ENCODE measurements around the gene LAIR1. TPM values are rescaled to one million over a fixed set of nuclear protein-coding genes. Genes with fewer than 3 reads are reported as not detected.
"Not testable (repeated sequence)": the region's sequence is repeated elsewhere in the genome, so short reads cannot be mapped to it uniquely, and the experiment has no call there.

LAIR1 gene
- total RNA-seq, 1 donor from 2014 or later: not detected

DNA sequence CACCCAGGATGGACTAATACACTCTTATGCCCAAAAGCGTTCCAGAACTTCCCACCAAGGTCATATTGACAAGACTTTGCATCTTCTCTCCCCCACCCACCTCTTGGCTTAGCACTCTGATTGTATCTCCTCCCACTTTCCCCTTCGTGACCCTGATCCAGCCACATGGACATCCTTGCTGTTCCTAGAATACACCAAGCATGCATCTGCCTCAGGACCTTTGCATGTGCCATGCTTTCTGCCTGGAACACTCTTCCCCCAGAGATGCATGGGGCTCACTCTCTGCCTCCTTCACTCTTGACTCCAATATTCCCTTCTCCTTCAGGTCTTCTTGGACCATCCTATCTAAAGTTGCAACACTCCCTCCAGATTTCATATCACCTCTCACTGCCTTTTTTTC is 16.2 kb upstream of the LAIR1 start:
- TF ChIP-seq, protein P1, sequence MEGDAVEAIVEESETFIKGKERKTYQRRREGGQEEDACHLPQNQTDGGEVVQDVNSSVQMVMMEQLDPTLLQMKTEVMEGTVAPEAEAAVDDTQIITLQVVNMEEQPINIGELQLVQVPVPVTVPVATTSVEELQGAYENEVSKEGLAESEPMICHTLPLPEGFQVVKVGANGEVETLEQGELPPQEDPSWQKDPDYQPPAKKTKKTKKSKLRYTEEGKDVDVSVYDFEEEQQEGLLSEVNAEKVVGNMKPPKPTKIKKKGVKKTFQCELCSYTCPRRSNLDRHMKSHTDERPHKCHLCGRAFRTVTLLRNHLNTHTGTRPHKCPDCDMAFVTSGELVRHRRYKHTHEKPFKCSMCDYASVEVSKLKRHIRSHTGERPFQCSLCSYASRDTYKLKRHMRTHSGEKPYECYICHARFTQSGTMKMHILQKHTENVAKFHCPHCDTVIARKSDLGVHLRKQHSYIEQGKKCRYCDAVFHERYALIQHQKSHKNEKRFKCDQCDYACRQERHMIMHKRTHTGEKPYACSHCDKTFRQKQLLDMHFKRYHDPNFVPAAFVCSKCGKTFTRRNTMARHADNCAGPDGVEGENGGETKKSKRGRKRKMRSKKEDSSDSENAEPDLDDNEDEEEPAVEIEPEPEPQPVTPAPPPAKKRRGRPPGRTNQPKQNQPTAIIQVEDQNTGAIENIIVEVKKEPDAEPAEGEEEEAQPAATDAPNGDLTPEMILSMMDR (IDR thresholded peaks at IDR 0.05): no peak
- Mint-ChIP-seq H3K9me3 (ENCODE audit: unreplicated experiment) (peaks cover 12% of the 10 kb centered on the region), H3K36me3 (ENCODE audit: unreplicated experiment) (no peaks in the 10 kb centered on the region), H3K27ac (ENCODE audit: unreplicated experiment) (no peak overlapping the region), H3K4me3 (ENCODE audit: unreplicated experiment) (no peak overlapping the region), H3K27me3 (ENCODE audit: unreplicated experiment) (no peaks in the 10 kb centered on the region), H3K4me1 (ENCODE audit: unreplicated experiment) (no peaks in the 10 kb centered on the region)
- DNase-seq (ENCODE audit: extremely low spot score, unreplicated experiment): no peak

DNA sequence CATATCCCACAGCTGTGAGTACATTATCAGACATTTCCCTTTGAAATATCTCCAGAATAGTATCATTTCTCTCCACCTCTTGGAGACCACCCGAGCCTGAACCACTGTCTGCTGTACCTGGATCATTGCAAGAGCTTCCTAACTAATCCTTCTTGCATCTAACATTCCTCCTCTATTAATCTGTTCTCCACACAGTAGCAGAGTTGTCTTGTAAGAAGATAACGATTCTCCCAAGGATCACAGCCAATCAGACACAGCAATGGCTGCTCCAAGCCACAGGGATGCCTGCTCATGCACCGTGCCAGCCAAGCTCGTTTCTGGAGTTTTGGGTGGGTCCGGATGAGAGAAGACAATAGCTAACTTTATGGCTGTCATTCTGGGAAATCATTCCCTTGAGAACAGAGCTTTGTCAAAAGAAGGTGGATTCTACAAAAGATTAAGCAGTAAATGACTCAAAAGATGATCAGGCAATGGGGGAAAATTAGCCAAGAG is 14.5 kb upstream of the LAIR1 start:
- Mint-ChIP-seq H3K4me1 (ENCODE audit: unreplicated experiment) (no peaks in the 10 kb centered on the region), H3K9me3 (ENCODE audit: unreplicated experiment) (peaks cover 12% of the 10 kb centered on the region), H3K4me3 (ENCODE audit: unreplicated experiment) (no peak overlapping the region), H3K36me3 (ENCODE audit: unreplicated experiment) (no peaks in the 10 kb centered on the region), H3K27me3 (ENCODE audit: unreplicated experiment) (no peaks in the 10 kb centered on the region), H3K27ac (ENCODE audit: unreplicated experiment) (no peak overlapping the region)
- DNase-seq (ENCODE audit: extremely low spot score, unreplicated experiment): no peak
- TF ChIP-seq, protein P1 (IDR thresholded peaks at IDR 0.05): no peak

DNA sequence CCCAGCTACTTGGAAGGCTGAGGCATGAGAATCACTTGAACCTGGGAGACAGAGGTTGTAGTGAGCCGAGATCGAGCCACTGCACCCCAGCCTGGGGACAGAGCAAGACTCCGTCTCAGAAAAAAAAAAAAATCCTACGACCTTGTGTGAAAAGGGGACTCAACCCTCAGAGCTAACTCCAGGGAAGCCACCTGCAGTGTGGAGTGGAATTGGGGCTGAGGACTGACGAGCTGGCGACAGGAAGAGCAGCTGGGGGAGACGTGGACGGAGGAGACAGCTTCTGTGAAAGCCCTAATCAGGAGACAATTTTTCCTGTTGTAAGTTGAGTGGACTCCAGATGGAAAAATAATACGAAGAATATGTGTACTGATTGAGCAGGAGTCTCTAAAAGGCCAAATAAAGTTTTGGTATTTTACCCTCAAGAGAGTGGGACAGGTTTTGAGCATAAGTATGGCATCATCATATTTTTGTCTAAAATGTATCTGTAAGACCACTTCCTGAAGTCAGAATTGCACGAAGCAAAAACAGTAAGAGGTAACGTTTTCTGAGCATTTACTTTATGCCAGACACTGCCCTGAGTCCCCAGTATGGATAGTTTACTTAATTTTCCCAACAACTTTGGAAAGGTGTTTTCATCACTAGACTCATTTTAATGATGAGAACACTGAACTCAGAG is 12.0 kb upstream of the LAIR1 start:
- no peak for DNase-seq (ENCODE audit: extremely low spot score, unreplicated experiment)
- Mint-ChIP-seq H3K4me1 (ENCODE audit: unreplicated experiment) (no peaks in the 10 kb centered on the region), H3K27me3 (ENCODE audit: unreplicated experiment) (no peaks in the 10 kb centered on the region), H3K27ac (ENCODE audit: unreplicated experiment) (no peak overlapping the region), H3K4me3 (ENCODE audit: unreplicated experiment) (no peak overlapping the region), H3K9me3 (ENCODE audit: unreplicated experiment) (peaks cover 13% of the 10 kb centered on the region), H3K36me3 (ENCODE audit: unreplicated experiment) (no peaks in the 10 kb centered on the region)
- TF ChIP-seq, protein P1 (IDR thresholded peaks at IDR 0.05): no peak

DNA sequence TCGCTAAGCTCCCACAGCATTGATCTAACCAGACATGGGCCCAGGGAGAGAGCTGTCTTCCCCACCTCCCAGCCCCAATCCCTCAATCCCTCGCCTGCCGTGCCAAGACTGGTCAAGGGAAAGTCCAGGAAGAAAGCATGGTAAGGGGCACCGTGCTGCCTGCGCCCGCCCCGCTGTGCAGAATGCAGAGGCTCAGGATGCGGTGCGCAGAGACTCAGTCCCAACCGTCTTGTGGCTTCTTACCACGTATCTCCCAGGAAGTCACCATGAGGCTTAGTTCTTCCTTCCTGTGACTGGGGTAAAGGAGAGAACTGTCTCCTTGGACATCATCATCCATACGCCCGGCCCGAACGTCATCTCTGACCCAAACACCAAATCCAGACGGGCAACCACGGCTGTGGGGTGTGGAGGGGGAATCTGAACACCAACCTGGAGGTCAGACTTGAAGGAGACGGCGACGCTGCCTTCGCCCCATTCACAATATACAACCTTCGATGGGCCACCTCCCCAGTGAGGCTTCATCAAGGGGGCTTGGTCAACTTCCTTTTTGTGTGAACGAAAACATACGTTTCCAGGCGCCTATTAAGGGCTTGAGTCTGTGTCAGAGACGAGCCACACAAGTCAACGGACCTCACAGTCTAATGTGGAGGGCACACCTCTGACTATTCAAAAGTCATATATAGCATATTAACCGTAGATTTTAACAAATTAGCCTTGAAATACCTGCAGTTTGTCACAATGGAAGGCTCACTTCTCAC is 10.6 kb upstream of the LAIR1 start:
- H3K27ac Mint-ChIP-seq (ENCODE audit: unreplicated experiment); H3K36me3 Mint-ChIP-seq (ENCODE audit: unreplicated experiment); H3K27me3 Mint-ChIP-seq (ENCODE audit: unreplicated experiment); DNase-seq (ENCODE audit: extremely low spot score, unreplicated experiment); H3K4me3 Mint-ChIP-seq (ENCODE audit: unreplicated experiment); H3K4me1 Mint-ChIP-seq (ENCODE audit: unreplicated experiment): not testable (repeated sequence)
- H3K9me3 Mint-ChIP-seq (ENCODE audit: unreplicated experiment): peaks cover 16% of the 10 kb centered on the region

DNA sequence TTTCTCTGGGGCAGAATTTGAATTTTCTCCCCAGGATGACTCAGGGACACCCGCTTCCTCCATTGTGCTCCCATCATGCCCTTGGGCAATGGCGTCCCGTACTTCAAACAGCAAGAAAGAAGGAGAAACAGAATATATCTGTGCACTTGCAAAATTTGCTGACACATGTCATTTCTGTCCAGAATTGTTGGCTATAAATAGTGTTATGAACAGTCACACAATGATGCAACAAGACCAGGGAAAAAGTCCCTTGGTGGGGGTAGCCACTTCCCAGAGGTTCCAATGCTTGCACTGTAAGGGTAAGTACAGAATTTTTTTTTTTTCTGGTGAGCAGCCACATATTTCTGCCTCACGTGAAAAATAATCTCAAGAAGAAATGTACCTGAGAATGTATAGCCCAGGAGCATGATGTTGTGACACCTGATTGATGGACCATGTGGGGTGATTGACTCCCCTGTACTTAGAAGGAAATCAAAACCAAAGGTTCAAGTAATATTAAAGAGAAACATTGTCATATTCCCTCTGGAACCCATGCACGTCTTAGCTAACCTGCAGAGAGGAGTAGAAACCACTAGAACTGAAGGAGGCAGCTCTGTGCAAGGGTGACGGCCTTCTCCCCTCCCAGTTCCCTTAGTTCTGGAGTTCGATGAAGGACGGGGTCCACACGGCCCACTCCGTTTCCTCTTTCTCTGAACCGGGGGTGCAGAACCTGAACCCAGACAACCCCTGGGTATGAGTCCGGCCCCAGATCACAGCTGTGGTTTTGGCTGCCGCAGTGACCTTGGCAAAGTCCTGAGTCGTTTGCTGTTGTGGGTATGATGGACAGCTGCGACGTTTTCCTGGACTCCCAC is 9.3 kb upstream of the LAIR1 start:
- no peaks in the 10 kb centered on the region for H3K36me3 Mint-ChIP-seq (ENCODE audit: unreplicated experiment)
- DNase-seq (ENCODE audit: extremely low spot score, unreplicated experiment): no peak
- TF ChIP-seq, protein P1 (IDR thresholded peaks at IDR 0.05): no peak
- no peak overlapping the region for H3K4me3 Mint-ChIP-seq (ENCODE audit: unreplicated experiment)
- H3K9me3 Mint-ChIP-seq (ENCODE audit: unreplicated experiment): peaks cover 10% of the 10 kb centered on the region
- no peaks in the 10 kb centered on the region for H3K4me1 Mint-ChIP-seq (ENCODE audit: unreplicated experiment)
- H3K27ac Mint-ChIP-seq (ENCODE audit: unreplicated experiment): no peak overlapping the region
- no peaks in the 10 kb centered on the region for H3K27me3 Mint-ChIP-seq (ENCODE audit: unreplicated experiment)

DNA sequence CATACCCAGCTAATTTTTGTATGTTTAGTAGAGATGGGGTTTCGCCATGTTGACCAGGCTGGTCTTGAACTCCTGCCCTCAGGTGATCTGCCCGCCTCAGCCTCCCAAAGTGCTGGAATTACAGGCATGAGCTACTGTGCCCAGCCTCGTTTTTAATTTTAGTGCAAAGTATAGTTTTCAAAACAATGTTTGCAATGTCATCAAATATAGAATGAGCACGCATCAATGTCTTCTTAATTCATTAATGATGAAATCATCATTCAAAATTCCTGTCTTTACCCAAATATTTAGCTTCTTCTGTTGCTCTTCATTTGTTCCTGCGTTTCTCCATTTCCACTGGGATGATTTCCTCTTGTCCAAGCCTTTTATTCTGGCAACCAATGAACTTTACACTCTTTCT is 6.7 kb upstream of the LAIR1 start:
- not testable (repeated sequence) for H3K27me3 Mint-ChIP-seq (ENCODE audit: unreplicated experiment); H3K4me1 Mint-ChIP-seq (ENCODE audit: unreplicated experiment); H3K36me3 Mint-ChIP-seq (ENCODE audit: unreplicated experiment); H3K9me3 Mint-ChIP-seq (ENCODE audit: unreplicated experiment); H3K27ac Mint-ChIP-seq (ENCODE audit: unreplicated experiment); H3K4me3 Mint-ChIP-seq (ENCODE audit: unreplicated experiment); DNase-seq (ENCODE audit: extremely low spot score, unreplicated experiment)

DNA sequence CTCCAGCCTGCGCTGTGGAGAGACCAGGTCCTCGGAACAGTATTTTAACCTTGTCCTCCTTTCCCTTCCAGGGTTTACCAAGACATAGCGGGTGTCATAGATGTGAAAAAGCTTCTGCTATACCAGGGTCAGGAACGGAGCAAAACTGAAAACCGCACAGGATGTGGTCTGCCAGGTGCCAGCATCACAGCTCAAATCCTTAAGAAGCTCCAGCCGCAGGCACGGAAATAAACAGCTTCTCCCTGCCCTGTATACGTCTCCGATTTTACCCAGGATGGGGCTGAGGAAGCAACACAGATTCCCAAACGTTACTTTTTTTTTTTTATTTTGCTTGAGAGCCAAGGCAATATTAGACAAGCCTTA is 5.7 kb upstream of the LAIR1 start:
- not testable (repeated sequence) for H3K27ac Mint-ChIP-seq (ENCODE audit: unreplicated experiment); H3K4me1 Mint-ChIP-seq (ENCODE audit: unreplicated experiment); DNase-seq (ENCODE audit: extremely low spot score, unreplicated experiment); H3K36me3 Mint-ChIP-seq (ENCODE audit: unreplicated experiment); H3K27me3 Mint-ChIP-seq (ENCODE audit: unreplicated experiment); H3K4me3 Mint-ChIP-seq (ENCODE audit: unreplicated experiment); H3K9me3 Mint-ChIP-seq (ENCODE audit: unreplicated experiment)

Measured in osteocyte (in vitro differentiated cells).